Fibroblast of skin of right biceps (primary cell): ENCODE results near the gene CACYBP.
"Not testable (repeated sequence)": the region's sequence is repeated elsewhere in the genome, so short reads cannot be mapped to it uniquely, and the experiment has no call there.

Experiments
- DNase-seq: peaks from one replicate; pipeline ENCODE4 v3.0.0-alpha.2; 2013

CACYBP gene

DNA sequence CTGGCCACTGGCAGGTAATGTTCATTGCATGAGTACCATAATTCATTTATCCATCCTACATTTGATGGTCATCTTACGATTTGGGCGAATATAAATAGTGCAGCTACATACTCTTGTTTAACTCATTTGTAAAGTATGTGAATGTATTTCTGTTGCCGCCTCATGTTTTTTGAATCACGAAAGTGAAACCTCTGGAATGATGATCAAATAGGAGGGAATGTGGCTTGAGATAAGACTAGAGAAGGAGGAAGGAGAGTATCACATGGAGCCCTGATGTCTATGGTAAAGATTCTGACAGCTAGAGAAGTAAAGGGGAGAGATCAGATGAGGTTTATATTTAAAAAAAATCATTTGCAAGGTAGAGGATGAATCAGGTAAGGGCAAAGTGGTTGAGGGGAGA is 15.5 kb downstream of the CACYBP start:
- peak; percentile 83 for DNase-seq

DNA sequence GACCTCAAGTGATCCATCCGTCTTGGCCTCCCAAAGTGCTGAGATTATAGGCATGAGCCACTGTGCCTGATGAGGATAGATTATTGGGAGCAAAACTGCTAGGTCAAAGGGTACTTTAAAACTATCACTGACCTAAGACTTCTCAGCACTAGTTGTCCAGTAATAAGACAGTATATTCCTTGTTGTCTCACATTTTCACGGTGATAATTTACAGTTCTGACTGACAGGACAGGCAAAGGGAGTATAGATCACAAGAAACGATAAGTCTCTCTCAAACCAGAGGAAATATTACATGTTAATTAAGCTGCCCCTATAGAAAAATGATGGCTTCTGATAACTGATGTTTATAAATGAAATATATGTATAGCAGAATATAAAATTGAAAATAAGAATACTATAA is 19.8 kb downstream of the CACYBP start:
- DNase-seq: no peak

- DNase-seq: peak; percentile 98
Measured at GRCh38 chr1:175023043-175023921, 23.5 kb downstream of the CACYBP start, which contains the start of gene MRPS14. MRPS14 (minus strand) TSS chr1:175023425; CDS start chr1:175023408, 17 bp downstream.

DNA sequence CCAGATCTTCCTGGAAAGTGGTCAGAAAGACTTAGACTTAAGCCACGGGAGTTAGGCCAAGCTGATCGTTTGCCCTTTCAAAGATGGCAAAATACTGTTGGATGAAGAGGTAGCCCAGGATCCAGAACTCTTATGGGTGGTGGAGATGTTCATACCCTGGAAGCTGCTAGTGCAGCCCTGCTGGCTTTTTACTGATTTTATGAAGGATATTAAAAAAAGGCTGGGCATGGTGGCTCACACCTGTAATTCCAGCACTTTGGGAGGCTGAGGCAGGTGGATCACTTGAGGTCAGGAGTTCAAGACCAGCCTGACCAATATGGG is 24.1 kb downstream of the CACYBP start:
- DNase-seq: not testable (repeated sequence)

GRCh38 chr1:175024773-175025172 is 25.0 kb downstream of the CACYBP start:
- DNase-seq: no peak

DNA sequence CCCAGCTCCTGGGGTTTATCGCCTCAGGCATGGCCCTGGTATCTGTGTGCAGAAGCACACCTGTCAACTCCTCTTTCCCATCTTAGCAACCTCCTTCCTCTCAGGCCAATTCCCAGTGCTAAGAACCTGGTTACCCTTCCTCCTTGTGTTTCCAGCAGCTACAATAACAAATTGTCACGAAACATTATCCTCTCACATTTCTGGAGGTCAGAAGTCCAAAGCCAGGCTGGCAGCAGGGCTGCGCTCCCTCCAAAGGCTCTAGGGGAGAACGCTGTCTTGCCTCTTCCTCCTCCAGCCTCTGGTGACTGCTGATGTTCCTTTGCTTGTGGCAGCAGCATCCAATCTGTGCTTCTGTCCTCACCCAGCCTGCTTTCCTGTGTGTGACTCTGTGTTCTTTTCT is 34.2 kb downstream of the CACYBP start:
- DNase-seq: no peak

GRCh38 chr1:175034775-175035174 is 35.0 kb downstream of the CACYBP start:
- DNase-seq: no peak

DNA sequence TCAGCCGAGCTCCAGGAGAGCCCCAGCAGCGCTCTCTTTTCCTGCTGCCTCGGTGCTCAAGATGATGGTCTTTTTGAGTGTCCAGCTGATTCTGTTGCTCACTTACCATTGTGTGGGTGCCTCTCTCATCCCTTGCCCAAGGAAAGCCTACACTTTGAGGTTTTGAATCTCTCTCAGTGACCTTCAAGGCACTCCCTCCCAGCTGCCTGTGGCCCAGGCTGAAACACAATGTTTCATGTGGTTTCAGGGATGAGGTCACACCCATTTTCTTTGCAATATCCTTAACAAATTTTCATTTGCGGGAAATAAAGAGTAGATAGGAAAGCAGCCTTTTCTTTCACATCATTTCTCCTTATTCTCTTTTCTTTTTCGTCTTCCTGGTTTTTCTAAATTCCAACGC is 36.1 kb downstream of the CACYBP start:
- DNase-seq: no peak

DNA sequence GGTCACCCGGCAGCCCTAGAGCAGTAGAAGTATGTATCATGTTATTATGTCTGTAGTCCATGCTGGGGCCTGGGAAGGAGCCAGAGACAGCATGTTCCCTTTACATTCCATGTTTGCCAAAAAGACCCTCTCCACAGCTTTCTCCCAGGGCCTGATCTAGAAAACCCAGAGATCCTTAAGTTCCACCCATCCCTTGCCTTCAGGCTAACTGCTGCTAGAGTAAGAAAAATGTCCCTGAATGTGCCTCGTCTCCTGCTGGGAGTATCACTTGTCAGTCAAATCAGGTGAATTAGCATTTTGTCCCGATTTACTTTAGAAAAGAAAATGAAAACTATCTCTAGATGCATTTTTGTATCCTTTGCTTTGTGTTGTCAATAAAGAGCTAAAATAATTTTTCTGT is 36.7 kb downstream of the CACYBP start:
- no peak for DNase-seq

DNA sequence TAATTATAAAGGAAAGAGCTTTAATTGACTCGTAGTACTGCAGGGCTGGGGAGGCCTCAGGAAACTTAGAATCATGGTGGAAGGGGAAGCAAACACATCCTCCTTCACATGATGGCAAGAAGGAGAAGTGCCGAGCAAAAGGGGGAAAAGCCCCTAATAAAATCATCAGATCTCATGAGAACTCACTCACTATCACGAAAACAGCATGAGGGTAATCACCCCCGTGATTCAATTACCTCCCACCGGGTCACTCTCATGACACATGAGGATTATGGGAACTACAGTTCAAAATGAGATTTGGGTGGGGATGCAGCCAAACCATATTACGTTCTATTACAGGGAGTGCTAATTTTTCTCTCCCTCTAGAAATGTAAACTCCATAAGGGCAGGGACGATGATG is 37.7 kb downstream of the CACYBP start:
- no peak for DNase-seq

DNA sequence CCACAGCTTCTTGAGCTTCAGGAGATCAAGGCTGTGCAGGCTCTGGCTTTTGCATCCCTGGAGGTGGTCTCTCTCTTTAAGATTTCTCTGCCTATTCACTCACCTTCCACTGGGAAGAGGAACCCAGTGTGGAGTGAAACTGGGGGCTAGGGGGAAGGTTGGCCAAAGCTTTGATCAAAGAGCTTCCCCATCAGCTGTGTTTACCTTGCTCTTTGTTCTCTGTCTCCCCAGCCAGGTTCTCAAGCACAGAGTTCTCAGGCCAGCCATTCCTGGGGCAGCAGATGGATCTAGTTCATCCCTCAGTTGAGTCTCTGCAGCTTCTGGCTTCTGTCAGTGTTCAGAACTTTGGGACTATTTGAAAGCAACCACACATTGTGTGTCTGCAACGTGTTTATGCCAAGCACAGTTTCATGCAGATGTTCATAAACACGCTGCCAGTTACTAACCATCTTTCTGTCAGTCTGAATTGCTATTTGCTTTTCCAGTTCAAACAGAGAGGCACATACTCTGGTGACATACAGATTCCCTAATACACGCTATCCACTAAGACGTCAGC is 40.7 kb downstream of the CACYBP start:
- no peak for DNase-seq

DNA sequence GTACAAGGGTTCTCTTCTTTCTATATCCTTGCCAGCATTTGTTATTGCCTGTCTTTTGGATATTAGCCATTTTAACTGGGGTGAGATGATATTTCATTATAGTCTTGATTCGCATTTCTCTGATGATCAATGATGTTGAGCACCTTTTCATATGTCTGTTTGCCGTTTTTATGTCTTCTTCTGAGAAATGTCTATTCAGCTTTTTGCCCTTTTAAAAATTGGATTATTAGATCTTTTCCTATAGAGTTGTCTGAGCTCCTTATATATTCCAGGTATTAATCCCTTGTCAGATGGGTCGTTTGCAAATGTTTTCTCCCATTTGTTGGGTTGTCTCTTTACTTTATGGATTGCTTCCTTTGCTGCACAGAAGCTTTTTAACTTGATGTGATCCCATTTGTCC is 42.9 kb downstream of the CACYBP start:
- no peak for DNase-seq

GRCh38 chr1:175043824-175044223 is 44.1 kb downstream of the CACYBP start:
- no peak for DNase-seq

GRCh38 chr1:175044591-175044990 is 44.8 kb downstream of the CACYBP start:
- not testable (repeated sequence) for DNase-seq

- no peak for DNase-seq
Measured at GRCh38 chr1:175045097-175045496, 45.4 kb downstream of the CACYBP start.

DNA sequence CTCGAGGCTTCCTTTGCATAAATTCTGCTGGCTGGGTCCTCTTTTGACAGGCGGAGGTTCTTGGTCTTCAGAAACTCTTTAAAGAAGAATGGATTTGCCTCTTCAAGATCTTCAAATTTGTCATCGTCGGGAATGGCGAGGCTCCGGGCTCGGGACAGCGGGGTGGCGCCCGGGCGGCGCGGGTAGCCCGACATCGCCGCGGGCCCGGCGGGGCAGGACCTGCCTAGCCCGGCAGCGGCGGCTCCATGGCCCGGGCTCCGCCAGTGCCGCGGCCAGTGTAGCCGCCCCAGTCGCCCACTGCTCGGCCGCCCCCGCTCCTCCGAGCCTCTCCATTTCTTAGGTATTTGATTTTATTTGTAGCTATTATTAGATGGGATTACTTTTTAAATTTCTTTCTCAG is 45.8 kb downstream of the CACYBP start:
- no peak for DNase-seq

DNA sequence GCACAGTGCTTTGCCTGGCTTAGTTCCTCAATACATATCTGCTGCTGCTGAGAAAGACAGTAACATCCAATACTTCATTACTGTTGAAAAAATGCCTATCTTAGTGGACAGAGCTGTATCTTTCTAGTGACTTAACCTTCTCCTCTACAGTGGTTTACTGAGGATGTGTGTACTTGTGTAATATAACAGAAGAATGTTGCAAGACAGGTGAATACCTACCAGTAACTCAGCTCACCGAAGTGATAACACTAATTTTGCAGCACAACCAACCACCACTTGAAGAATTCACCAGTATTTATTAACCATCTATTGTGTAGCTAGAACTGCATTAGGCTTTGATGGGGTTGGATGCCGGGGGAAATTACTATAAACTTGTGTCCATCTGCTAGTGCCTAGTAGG is 51.2 kb downstream of the CACYBP start:
- DNase-seq: no peak

- no peak for DNase-seq
Measured at GRCh38 chr1:175054736-175055135, 55.0 kb downstream of the CACYBP start.
